GM21529 (cell line): ENCODE results near the gene POLR2H.

ENCODE experiments used
- ATAC-seq: cut with Tn5 transposase; IDR thresholded peaks from one replicate; pipeline ENCODE4 v1.9.1; 2021; ENCODE audit not compliant: unreplicated experiment

The POLR2H gene

GRCh38 chr3:184361532-184361931, at the start of gene POLR2H, which contains the start of gene CLCN2:
POLR2H (plus strand) TSS chr3:184361710; CDS start chr3:184363493, 1,783 bp downstream.
CLCN2 (minus strand) TSS chr3:184361605; CDS start chr3:184361479, 126 bp downstream.
- peak; percentile 42 for ATAC-seq

- peak; percentile 81 for ATAC-seq
These were observed 47.2 kb upstream of the POLR2H start, which contains the start of gene EIF4G1 for GRCh38 chr3:184314363-184314699. EIF4G1 (plus strand) TSS chr3:184314606; CDS start chr3:184315797, 1,191 bp downstream.

- ATAC-seq = peak; percentile 39
These were observed 46.6 kb upstream of the POLR2H start for GRCh38 chr3:184314700-184315542.

GRCh38 chr3:184315543-184315867, 46.0 kb upstream of the POLR2H start:
- peak; percentile 18 for ATAC-seq

- ATAC-seq = no peak
These were observed 45.4 kb upstream of the POLR2H start for GRCh38 chr3:184315871-184316661.

GRCh38 chr3:184316792-184317191, 44.7 kb upstream of the POLR2H start:
- ATAC-seq = no peak

- ATAC-seq = no peak
These were observed 44.3 kb upstream of the POLR2H start for GRCh38 chr3:184317201-184317600.

- ATAC-seq = no peak
These were observed 41.4 kb upstream of the POLR2H start for GRCh38 chr3:184320104-184320445.

- no peak for ATAC-seq
These were observed 39.8 kb upstream of the POLR2H start for GRCh38 chr3:184321666-184322065.

- no peak for ATAC-seq
These were observed 38.6 kb upstream of the POLR2H start for GRCh38 chr3:184322731-184323487.

GRCh38 chr3:184323696-184324095, 37.8 kb upstream of the POLR2H start:
- ATAC-seq = no peak

- no peak for ATAC-seq
These were observed 36.2 kb upstream of the POLR2H start for GRCh38 chr3:184325269-184325668.

GRCh38 chr3:184325715-184326369, 35.7 kb upstream of the POLR2H start:
- ATAC-seq = no peak

- ATAC-seq = no peak
These were observed 34.3 kb upstream of the POLR2H start for GRCh38 chr3:184327171-184327570.

GRCh38 chr3:184328516-184328915, 33.0 kb upstream of the POLR2H start:
- ATAC-seq = no peak

- no peak for ATAC-seq
These were observed 29.0 kb upstream of the POLR2H start for GRCh38 chr3:184332370-184333090.

GRCh38 chr3:184333190-184333589, 28.3 kb upstream of the POLR2H start:
- ATAC-seq = no peak

GRCh38 chr3:184333700-184334099, 27.8 kb upstream of the POLR2H start:
- no peak for ATAC-seq

GRCh38 chr3:184334470-184335158, 26.9 kb upstream of the POLR2H start:
- ATAC-seq = no peak

- no peak for ATAC-seq
These were observed 26.2 kb upstream of the POLR2H start for GRCh38 chr3:184335291-184335660.
